Activated CD4-positive, alpha-beta memory T cell treated with anti-CD3 and anti-CD28 coated beads for 36 hours (primary cell): ENCODE results near the gene PAK1. TPM values are rescaled to one million over a fixed set of nuclear protein-coding genes. Genes with fewer than 3 reads are reported as not detected.
"Not testable (repeated sequence)": the region's sequence is repeated elsewhere in the genome, so short reads cannot be mapped to it uniquely, and the experiment has no call there.

Experiments used
- CTCF ChIA-PET: fragments of 350-600 bp; sonication (Branson Sonifier 250); formaldehyde crosslinking; loops from one replicate; lab custom pipeline; 2021; ENCODE audit warnings: antibody characterized with exemption, inconsistent platforms; lab: Charles Lee
- POLR2A ChIA-PET: fragments of 350-600 bp; sonication (Branson Sonifier 250); formaldehyde crosslinking; loops from one replicate; lab custom pipeline; 2021; ENCODE audit warnings: antibody characterized with exemption; lab: Charles Lee
- DNase-seq: peaks from one replicate; pipeline ENCODE4 v3.0.0-alpha.2; 2020
- H3K27ac Mint-ChIP-seq: one replicate; pipeline ENCODE4 v1.8.0; 2021; ENCODE audit warnings: mixed read lengths
- H3K27me3 Mint-ChIP-seq: one replicate; pipeline ENCODE4 v1.8.0; 2021; ENCODE audit warnings: mixed read lengths
- H3K36me3 Mint-ChIP-seq: one replicate; pipeline ENCODE4 v1.8.0; 2021; ENCODE audit warnings: mixed read lengths
- H3K4me1 Mint-ChIP-seq: one replicate; pipeline ENCODE4 v1.8.0; 2021; ENCODE audit warnings: low read depth, mixed read lengths
- H3K4me3 Mint-ChIP-seq: one replicate; pipeline ENCODE4 v1.8.0; 2021; ENCODE audit warnings: mild to moderate bottlenecking, mixed read lengths
- H3K9me3 Mint-ChIP-seq: one replicate; pipeline ENCODE4 v1.8.0; 2021; ENCODE audit warnings: mixed read lengths
- intact Hi-C: fragments of 100-400 bp; cut with micrococcal nuclease; formaldehyde crosslinking; loops from one replicate; pipeline ENCODE4 v1.15.1; 2023
- total RNA-seq, 2 experiments: library from RNA; stranded (reverse); gene quantifications; one replicate each; pipeline ENCODE4 v1.2.3, GENCODE V29; 2021

PAK1 gene
- total RNA-seq, 2 experiments from 2014 or later = 30.4 to 33.1 TPM

GRCh38 chr11:77397631-77398030 is 76.3 kb downstream of the PAK1 start:
- ChIA-PET CTCF (no interaction called here), POLR2A (no interaction called here)
- no peaks in the 10 kb centered on the region for H3K9me3 Mint-ChIP-seq
- intact Hi-C loops = no loop called here
- H3K36me3 Mint-ChIP-seq = peaks cover 2% of the 10 kb centered on the region
- H3K27ac Mint-ChIP-seq = no peak overlapping the region
- no peaks in the 10 kb centered on the region for H3K27me3 Mint-ChIP-seq
- H3K4me1 Mint-ChIP-seq = peaks cover 4% of the 10 kb centered on the region
- H3K4me3 Mint-ChIP-seq = no peak overlapping the region
- DNase-seq = no peak

GRCh38 chr11:77396911-77397310 is 77.0 kb downstream of the PAK1 start:
- ChIA-PET CTCF (no interaction called here), POLR2A (no interaction called here)
- H3K4me3 Mint-ChIP-seq = no peak overlapping the region

GRCh38 chr11:77396305-77396704 is 77.6 kb downstream of the PAK1 start:
- DNase-seq = no peak
- no peak overlapping the region for H3K4me3 Mint-ChIP-seq
- H3K9me3 Mint-ChIP-seq = no peaks in the 10 kb centered on the region
- H3K36me3 Mint-ChIP-seq = peaks cover 2% of the 10 kb centered on the region
- CTCF ChIA-PET = no interaction called here
- H3K27me3 Mint-ChIP-seq = no peaks in the 10 kb centered on the region
- no peaks in the 10 kb centered on the region for H3K4me1 Mint-ChIP-seq
- POLR2A ChIA-PET = no interaction called here
- H3K27ac Mint-ChIP-seq = no peak overlapping the region
- intact Hi-C loops = no loop called here

More at GRCh38 chr11:77396911-77397310, 77.0 kb downstream of the PAK1 start:
- Mint-ChIP-seq H3K27ac (no peak overlapping the region), H3K9me3 (no peaks in the 10 kb centered on the region), H3K36me3 (peaks cover 2% of the 10 kb centered on the region), H3K27me3 (no peaks in the 10 kb centered on the region), H3K4me1 (peaks cover 4% of the 10 kb centered on the region)
- DNase-seq = no peak
- intact Hi-C loops = no loop called here

GRCh38 chr11:77395460-77396173 is 78.3 kb downstream of the PAK1 start:
- CTCF ChIA-PET = no interaction called here
- H3K36me3 Mint-ChIP-seq = peaks cover 4% of the 10 kb centered on the region
- no peaks in the 10 kb centered on the region for H3K4me1 Mint-ChIP-seq
- intact Hi-C loops = no loop called here
- POLR2A ChIA-PET = no interaction called here
- H3K9me3 Mint-ChIP-seq = no peaks in the 10 kb centered on the region
- H3K27me3 Mint-ChIP-seq = no peaks in the 10 kb centered on the region
- H3K4me3 Mint-ChIP-seq = no peak overlapping the region
- no peak for DNase-seq
- H3K27ac Mint-ChIP-seq = no peak overlapping the region

- Mint-ChIP-seq H3K27me3 (no peaks in the 10 kb centered on the region), H3K4me3 (no peak overlapping the region), H3K36me3 (peaks cover 9% of the 10 kb centered on the region), H3K9me3 (no peaks in the 10 kb centered on the region), H3K4me1 (no peaks in the 10 kb centered on the region), H3K27ac (no peak overlapping the region)
- ChIA-PET POLR2A (no interaction called here), CTCF (no interaction called here)
- no peak for DNase-seq
- intact Hi-C loops = no loop called here
Measured at GRCh38 chr11:77392842-77393241, 81.1 kb downstream of the PAK1 start.

GRCh38 chr11:77387701-77388100 is 86.2 kb downstream of the PAK1 start:
- DNase-seq = no peak
- no peak overlapping the region for H3K4me3 Mint-ChIP-seq
- intact Hi-C loops = no loop called here
- ChIA-PET POLR2A (no interaction called here), CTCF (no interaction called here)
- no peaks in the 10 kb centered on the region for H3K27me3 Mint-ChIP-seq
- H3K27ac Mint-ChIP-seq = no peak overlapping the region
- peaks cover 11% of the 10 kb centered on the region for H3K36me3 Mint-ChIP-seq
- no peaks in the 10 kb centered on the region for H3K9me3 Mint-ChIP-seq
- H3K4me1 Mint-ChIP-seq = no peaks in the 10 kb centered on the region

- no peaks in the 10 kb centered on the region for H3K9me3 Mint-ChIP-seq
- H3K4me3 Mint-ChIP-seq = no peak overlapping the region
- H3K36me3 Mint-ChIP-seq = peaks cover 11% of the 10 kb centered on the region
- ChIA-PET CTCF (interaction anchor here (1.1 kb wide), 1 partner anchor 259 kb away, joined by 3 read pairs; no protein-coding TSS in a partner anchor), POLR2A (no interaction called here)
- no peak overlapping the region for H3K27ac Mint-ChIP-seq
- no peak for DNase-seq
- intact Hi-C loops = no loop called here
- H3K4me1 Mint-ChIP-seq = no peaks in the 10 kb centered on the region
- no peaks in the 10 kb centered on the region for H3K27me3 Mint-ChIP-seq
Measured at GRCh38 chr11:77386178-77386577, 87.7 kb downstream of the PAK1 start.

- DNase-seq, H3K36me3 Mint-ChIP-seq, intact Hi-C loops, H3K4me1 Mint-ChIP-seq, H3K4me3 Mint-ChIP-seq, POLR2A ChIA-PET, H3K27ac Mint-ChIP-seq, CTCF ChIA-PET, H3K9me3 Mint-ChIP-seq, H3K27me3 Mint-ChIP-seq: not testable (repeated sequence)
Measured at GRCh38 chr11:77385255-77385771, 88.6 kb downstream of the PAK1 start.

- POLR2A ChIA-PET = no interaction called here
- Mint-ChIP-seq H3K27me3 (no peaks in the 10 kb centered on the region), H3K27ac (no peak overlapping the region), H3K9me3 (no peaks in the 10 kb centered on the region), H3K4me3 (no peak overlapping the region), H3K36me3 (peaks cover 7% of the 10 kb centered on the region), H3K4me1 (no peaks in the 10 kb centered on the region)
- DNase-seq = no peak
- intact Hi-C loops = no loop called here
- CTCF ChIA-PET = no interaction called here
Measured at GRCh38 chr11:77384571-77384970, 89.3 kb downstream of the PAK1 start.

- H3K27me3 Mint-ChIP-seq, intact Hi-C loops, H3K4me3 Mint-ChIP-seq, H3K27ac Mint-ChIP-seq, POLR2A ChIA-PET, CTCF ChIA-PET, H3K9me3 Mint-ChIP-seq, DNase-seq, H3K4me1 Mint-ChIP-seq, H3K36me3 Mint-ChIP-seq: not testable (repeated sequence)
Measured at GRCh38 chr11:77383349-77383748, 90.5 kb downstream of the PAK1 start.

GRCh38 chr11:77381729-77382665 is 91.9 kb downstream of the PAK1 start:
- no peak overlapping the region for H3K27ac Mint-ChIP-seq
- ChIA-PET POLR2A (no interaction called here), CTCF (no interaction called here)
- DNase-seq = no peak
- intact Hi-C loops = no loop called here
- H3K27me3 Mint-ChIP-seq = no peaks in the 10 kb centered on the region
- H3K4me3 Mint-ChIP-seq = no peak overlapping the region
- no peaks in the 10 kb centered on the region for H3K9me3 Mint-ChIP-seq
- H3K36me3 Mint-ChIP-seq = peaks cover 6% of the 10 kb centered on the region
- no peaks in the 10 kb centered on the region for H3K4me1 Mint-ChIP-seq

GRCh38 chr11:77379934-77380333 is 94.0 kb downstream of the PAK1 start:
- no peak overlapping the region for H3K4me3 Mint-ChIP-seq
- H3K27ac Mint-ChIP-seq = no peak overlapping the region
- H3K9me3 Mint-ChIP-seq = no peaks in the 10 kb centered on the region
- POLR2A ChIA-PET = no interaction called here
- no peak for DNase-seq
- intact Hi-C loops = no loop called here
- CTCF ChIA-PET = interaction anchor here (0.5 kb wide), 1 partner anchor 488 kb away, joined by 3 read pairs; no protein-coding TSS in a partner anchor
- H3K36me3 Mint-ChIP-seq = peaks cover 8% of the 10 kb centered on the region
- H3K27me3 Mint-ChIP-seq = no peaks in the 10 kb centered on the region
- no peaks in the 10 kb centered on the region for H3K4me1 Mint-ChIP-seq
